Omental fat pad (tissue), 4 donors: ENCODE data around the gene SH2D5. TPM values are rescaled to one million over a fixed set of nuclear protein-coding genes. Genes with fewer than 3 reads are reported as not detected.

Experiments used
- ATAC-seq: fragments of 150-250 bp; one replicate; pipeline ENCODE4 v1.9.1; 2016; ENCODE audit warnings: mild to moderate bottlenecking, moderate library complexity; ENCODE audit not compliant: low FRiP score
- DNase-seq: peaks from one replicate; pipeline ENCODE4 v3.0.0-alpha.2; 2019; ENCODE audit warnings: low spot score
- total RNA-seq, 4 donors: library from RNA; depleted of rRNA; stranded (reverse); fragments of >200 nt; gene quantifications; one replicate each; pipeline ENCODE4 v1.1.0, GENCODE V29; 2016
- TF ChIP-seq, protein P1 (sequence below), 3 donors: fragments of 450-650 bp; IDR thresholded peaks; one replicate each; pipeline ENCODE4 v1.5.1; 2016 to 2017; ENCODE audit warnings: antibody characterized with exemption in 3 of 3, mild to moderate bottlenecking in 3 of 3, moderate library complexity in 2 of 3

Gene SH2D5
- total RNA-seq = 1 to 10 TPM in 1 of 4 donors, under 1 TPM in 2, not detected in 1; 0.25 to 5.8 (median 0.84) TPM

DNA sequence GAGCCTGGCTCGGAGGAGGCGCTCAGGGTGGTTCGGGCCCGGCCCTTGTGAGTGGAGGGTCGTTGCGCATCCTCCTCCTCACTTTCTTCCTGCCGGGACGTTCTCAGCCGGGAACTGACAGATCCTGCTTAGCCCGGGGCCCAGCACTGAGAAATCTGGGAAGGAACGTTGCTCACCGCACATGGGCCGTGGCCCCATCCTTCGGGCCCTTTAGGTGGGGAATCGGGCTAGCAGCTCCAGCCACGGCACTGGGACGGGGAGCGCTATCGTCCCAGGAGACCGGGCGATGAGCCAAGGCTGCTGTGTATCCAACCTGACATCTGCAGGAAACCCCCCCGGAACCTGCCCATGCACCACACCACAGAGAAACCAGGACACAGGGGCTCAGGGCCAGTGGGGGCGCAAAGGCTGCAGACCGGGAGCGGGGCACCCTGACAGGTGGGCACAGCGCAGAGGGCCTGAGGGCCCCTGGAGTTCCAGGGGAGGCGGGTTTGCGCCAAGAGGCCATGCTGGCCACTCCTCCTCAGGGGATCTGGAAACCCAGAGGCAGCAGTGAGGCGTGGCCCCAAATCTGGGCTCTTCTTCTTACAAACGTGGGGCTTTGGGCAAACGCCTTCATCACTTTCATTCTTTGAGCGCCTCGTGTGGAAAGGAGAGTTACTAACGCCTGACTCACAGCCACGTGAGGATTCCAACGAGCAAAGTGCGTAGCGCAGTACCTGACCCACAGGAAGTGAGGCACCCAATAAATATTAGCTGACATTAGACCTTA, at the start of gene SH2D5:
SH2D5 (minus strand) TSS at position 116 of the 772 bp plus-strand sequence. CDS start 4,659 bp downstream, outside the sequence.
- ATAC-seq (peak; percentile 88), DNase-seq (peak; percentile 92)
- TF ChIP-seq, protein P1, sequence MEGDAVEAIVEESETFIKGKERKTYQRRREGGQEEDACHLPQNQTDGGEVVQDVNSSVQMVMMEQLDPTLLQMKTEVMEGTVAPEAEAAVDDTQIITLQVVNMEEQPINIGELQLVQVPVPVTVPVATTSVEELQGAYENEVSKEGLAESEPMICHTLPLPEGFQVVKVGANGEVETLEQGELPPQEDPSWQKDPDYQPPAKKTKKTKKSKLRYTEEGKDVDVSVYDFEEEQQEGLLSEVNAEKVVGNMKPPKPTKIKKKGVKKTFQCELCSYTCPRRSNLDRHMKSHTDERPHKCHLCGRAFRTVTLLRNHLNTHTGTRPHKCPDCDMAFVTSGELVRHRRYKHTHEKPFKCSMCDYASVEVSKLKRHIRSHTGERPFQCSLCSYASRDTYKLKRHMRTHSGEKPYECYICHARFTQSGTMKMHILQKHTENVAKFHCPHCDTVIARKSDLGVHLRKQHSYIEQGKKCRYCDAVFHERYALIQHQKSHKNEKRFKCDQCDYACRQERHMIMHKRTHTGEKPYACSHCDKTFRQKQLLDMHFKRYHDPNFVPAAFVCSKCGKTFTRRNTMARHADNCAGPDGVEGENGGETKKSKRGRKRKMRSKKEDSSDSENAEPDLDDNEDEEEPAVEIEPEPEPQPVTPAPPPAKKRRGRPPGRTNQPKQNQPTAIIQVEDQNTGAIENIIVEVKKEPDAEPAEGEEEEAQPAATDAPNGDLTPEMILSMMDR (IDR thresholded peaks at IDR 0.05) = no peak

DNA sequence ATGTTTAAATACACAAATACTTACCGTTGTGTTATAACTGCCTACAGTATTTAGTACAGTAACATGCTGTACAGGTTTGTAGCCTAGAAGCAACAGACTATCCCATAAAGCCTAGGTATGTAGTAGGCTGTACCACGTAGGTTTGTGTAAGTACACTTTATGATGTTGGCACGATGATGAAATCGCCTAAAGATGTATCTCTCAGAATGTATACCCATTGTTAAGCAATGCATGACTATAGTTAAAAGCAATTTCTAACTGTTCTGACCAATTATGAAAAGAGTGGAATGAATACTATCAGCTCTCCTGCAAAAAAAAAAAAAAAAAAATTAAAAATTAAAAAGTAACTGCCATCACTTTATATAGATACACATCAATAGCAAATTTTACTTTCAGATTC, 43.2 kb upstream of the SH2D5 start:
- DNase-seq (no peak), ATAC-seq (no peak)

DNA sequence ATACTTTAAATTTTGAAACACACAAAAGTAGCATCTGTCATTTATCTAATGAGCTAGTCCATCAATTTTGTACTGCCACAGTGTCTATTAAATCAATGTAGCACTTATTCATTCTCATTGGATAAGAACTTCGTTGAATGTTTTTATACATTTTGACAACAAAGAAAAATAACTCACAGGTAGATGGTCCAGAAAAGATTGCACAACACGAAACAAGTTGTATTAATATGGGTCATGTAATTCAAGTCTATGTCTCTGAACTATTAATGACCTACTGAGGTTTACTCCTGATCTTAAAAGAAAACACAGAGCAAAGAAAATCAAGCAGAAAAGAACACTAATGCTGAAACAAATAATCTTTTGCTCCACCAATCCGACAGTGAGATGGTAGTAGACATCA, 39.3 kb upstream of the SH2D5 start:
- no peak for ATAC-seq
- TF ChIP-seq, protein P1 (IDR thresholded peaks at IDR 0.05) = no peak
- no peak for DNase-seq

More for the DNA sequence above, 43.2 kb upstream of the SH2D5 start:
- TF ChIP-seq, protein P1 (IDR thresholded peaks at IDR 0.05) = no peak

- ATAC-seq (no peak), DNase-seq (no peak)
- TF ChIP-seq, protein P1 (IDR thresholded peaks at IDR 0.05) = no peak
Observed at GRCh38 chr1:20770314-20771087, 38.0 kb upstream of the SH2D5 start.

DNA sequence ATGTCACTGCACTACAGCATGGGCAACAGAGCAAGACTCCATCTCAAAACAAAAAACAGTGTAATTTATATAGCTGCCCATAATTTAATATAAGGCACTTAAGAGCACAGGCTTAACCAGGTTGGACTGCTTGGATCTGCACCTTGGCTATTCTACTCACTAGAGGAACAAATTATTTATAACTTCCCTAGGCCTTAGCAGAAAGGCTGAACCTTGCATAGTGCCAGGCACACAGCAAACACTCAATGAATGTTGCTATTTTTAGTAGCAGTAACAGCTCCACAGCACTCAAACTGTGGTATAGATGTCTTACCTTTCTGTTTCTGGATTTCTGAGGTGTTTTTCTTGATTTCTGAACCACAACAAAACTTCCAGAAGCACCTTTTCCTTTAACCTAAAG, 34.8 kb upstream of the SH2D5 start:
- no peak for DNase-seq
- no peak for ATAC-seq
- TF ChIP-seq, protein P1 (IDR thresholded peaks at IDR 0.05) = no peak

DNA sequence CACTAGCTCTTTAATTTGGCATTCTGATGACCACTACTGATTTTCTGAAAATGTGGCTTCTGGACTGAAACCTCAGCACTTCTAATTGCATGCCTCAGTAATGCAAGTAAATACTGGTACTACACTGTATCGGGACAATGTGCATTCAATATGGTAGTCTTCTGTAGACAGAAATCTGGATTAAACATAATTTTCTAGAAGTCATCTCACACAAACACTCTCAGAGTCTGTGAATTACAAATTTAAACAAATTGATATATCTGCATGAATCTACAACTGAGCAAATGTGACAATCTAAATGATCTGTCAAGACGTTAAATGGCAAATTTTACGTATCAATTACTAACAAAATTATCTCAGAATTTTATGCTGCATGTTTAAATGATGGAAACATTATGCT, 30.9 kb upstream of the SH2D5 start:
- TF ChIP-seq, protein P1 (IDR thresholded peaks at IDR 0.05) = no peak
- DNase-seq = no peak
- ATAC-seq = no peak
